HG03342 (cell line): ENCODE results near the gene CCDC146.

Experiments used
- ATAC-seq: cut with Tn5 transposase; IDR thresholded peaks from one replicate; pipeline ENCODE4 v1.9.1; 2021; ENCODE audit warnings: mild to moderate bottlenecking, moderate library complexity; ENCODE audit not compliant: unreplicated experiment

Gene CCDC146

DNA sequence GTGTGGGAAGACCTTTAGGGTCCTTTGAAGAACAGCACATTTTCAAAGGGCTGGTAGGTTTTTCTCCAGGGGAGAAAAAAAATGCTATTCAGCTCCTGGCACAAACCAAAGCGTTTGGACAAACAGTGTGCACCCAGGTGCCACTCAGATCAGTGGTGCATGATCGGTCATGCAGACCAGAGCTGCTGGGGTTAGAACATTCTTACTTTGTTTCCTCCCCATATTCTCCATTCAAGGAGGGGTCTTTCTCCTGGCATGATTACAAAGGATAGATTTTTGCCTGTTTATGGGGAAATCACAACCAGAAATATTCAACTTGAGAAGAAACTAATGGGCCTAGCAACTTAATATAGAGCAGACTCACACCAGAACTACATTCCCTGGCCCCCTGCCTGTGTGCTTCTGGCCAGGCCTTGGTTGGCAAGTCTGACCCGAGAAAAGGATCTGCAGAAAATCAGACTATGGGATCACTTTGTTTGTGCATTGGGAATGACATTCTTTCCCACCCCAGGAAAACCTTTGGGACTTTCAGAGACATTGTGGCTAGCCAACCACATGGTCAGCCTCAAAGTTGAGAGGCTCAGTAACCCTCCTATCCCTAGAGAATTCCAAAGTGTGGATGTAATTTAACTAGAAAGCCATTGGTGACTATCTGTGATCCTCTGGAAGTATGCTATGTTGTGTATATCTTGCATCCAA lies 159.5 kb downstream of the CCDC146 start:
- ATAC-seq = no peak

DNA sequence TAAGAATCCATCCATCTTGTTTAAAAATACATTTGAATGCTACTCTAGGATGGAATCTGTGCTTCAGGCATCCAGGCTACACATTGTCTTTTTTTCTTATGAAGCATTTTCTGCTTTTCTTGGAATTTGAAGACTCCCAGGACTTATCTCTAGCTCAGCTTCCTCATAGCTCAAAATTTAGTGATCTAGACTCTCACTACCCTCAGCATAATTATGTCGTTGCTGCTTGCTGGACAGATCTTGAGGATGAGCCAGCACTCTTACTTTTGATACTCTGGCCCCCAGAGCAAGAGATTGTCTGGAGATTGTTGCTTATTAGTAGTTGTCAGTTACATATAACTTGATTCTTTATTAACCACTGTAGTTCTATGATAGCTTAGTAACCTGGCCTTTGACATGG lies 160.5 kb downstream of the CCDC146 start:
- no peak for ATAC-seq

DNA sequence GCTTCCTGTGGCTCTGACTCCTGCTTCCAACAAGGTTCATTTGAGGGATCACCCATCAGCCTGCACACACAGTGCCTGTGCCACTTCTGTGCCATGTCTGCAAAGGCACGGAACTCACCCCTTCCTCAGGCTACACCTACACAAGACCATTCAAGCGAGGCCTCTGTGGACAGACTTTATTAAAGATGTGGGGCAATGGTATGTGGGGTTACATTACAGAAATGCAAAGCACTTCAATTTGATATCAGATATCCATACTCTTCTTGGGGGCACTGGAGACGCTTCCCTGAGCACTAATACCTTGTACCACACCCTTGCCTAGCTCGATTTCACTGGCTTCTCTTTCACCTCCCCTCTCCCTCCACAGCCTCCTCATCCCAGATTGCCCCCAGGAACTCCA lies 161.6 kb downstream of the CCDC146 start:
- no peak for ATAC-seq

DNA sequence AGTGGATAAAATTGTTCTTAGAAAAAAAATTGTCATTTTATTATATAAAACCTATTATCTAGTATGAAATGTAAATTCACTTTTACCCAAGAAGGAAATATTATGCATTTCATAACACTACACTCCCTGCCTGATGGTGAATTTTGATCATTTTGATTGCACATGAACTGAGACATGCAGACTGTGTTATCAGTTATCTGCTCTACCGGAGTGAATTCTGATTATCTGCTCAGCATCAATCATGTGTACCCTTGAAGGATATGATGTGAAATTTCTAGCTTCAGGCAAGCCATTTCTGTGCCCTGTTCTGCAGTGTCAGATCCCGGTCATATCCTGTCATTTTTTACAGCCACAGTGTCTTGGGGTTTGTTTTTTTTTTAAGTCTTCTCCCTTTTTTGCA lies 162.2 kb downstream of the CCDC146 start:
- ATAC-seq = no peak

DNA sequence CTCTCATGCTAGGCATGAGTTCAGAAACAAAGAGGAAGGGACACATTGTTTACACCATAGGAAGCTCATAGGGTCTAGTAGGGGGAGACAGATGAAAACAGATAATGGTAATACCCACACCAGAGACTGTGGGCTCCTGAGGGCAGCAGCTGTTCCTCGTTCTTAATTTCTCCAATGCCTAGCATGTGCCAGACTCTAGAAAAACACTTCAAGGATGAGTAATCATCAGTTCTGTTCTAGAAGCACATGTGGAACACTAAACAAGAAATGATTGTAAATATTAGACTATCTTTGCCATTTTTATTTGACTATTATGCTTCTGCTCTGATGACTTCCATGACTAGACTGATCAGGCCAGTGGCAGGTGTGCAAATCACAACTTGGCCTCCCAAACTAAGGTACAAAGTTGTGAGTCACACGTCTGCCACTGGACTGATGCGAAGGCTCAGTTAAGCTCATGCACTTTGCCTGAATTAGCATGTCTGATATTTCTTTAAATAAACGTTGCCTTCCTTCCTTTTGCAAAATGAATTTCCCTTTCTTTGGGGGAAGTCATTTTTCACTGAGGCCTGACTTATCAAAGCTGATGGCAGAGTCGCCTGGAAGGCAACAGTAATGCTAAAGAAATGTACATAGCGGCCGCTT lies 166.4 kb downstream of the CCDC146 start:
- ATAC-seq = no peak

DNA sequence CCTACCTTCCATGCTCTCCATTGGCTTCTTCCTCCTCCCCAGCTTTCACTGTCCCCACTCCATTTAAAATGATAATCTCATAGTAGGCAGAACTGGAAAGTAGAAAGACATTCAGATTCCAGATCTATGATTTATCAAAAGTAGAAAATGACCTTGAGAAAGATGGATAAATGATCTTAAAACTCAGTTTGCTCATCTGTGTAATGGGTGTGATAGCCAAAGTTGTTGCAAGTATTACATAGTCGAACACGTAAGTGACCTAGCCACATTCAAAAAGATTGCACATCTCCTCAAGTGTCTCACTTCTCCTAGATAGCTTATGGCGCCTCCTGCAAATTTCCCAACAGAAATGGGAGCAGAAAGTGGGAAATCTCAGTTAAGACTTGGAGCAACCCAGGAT lies 167.0 kb downstream of the CCDC146 start:
- no peak for ATAC-seq

DNA sequence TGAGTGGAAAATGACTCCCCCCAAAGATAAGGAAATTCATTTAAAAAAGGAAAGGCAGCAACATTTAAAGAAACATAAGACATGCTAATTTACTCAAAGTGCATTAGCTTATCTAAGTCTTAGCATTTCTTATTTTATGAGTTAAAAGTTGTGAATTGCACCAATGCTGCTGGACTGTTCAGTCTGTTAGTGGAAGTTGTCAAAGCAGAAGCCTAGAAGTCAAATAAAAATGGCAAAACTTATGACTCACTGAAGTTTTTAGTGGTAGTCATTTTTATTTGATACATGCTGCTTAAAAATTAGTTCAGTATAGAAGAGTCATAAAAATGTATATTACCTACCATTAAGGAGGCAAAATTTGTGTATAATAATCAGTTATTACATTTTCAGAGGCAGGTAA lies 168.0 kb downstream of the CCDC146 start:
- ATAC-seq = no peak

DNA sequence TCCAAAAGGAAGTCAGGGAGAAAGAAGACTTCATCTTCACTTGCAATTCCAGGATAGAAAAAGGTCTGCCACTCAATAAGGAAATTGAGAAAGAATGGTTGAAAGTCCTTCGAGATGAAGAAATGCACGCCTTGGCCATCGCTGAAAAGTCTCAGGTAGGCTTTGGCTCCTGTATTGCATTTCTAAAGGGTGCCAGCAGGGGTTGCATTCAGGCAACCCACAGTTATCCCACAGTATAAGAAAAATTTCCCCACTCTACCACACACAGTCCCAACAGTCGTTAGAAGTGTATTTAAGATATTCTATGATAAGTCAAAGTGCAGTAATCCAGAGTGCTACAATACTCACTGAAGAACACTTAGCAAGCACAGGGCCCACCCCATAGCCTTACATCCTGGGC lies 170.6 kb downstream of the CCDC146 start:
- ATAC-seq = no peak

DNA sequence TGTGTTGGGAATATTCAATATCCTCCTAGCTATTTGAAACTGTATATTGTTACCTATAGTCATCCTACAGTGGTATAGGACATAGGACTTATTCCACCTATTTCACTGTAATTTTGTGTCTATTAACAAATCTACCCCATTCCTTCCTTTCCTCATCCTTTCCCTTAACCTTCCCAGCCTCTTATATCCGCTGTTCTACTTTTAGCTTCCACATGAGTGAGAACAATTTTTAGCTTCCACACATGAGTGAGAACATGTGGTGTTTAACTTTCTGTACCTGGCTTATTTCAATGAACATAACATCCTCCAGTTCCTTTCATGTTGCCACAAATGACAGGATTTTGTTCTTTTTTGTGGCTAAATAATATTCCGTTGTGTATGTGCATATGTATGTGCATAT lies 173.1 kb downstream of the CCDC146 start:
- no peak for ATAC-seq

DNA sequence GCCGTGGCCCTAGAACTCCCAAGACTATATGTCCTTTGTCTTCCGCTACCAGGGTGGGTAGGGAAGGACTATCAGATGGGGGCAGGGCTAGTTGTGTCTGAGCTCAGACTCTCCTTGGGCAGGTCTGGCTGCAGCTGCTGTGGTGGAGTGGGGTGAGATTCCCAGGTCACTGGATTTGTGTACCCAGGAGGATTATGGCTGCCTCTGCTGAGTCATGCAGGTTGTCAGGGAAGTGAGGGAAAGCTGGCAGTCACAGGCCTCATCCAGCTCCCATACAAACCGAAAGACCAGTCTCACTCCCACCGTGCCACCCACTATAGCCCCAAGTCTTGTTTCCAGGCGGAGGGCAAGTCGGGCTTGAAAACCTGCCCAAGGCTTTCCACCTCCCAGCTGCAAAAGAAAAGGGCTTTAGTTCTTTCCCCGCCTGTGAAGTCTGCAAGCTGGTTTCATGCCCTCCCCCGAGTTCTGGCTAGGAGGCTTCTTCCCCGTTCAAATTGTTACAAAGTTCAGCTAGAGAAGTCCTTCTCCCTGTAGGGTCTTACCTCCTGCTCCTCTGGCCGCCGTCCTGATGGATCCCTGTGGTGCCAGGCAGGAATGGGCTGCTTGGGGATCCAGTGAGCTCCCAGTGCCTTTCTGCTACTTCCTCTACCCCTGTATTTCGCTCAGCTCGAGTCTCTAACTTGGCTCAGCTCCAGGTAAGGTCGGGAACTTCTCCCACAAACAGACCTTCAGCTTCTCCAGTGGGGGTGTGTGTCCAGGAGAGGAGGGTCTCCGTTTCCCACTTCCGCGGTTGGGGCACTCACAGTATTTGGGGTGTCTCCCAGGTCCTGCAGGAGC lies 184.0 kb downstream of the CCDC146 start:
- no peak for ATAC-seq

DNA sequence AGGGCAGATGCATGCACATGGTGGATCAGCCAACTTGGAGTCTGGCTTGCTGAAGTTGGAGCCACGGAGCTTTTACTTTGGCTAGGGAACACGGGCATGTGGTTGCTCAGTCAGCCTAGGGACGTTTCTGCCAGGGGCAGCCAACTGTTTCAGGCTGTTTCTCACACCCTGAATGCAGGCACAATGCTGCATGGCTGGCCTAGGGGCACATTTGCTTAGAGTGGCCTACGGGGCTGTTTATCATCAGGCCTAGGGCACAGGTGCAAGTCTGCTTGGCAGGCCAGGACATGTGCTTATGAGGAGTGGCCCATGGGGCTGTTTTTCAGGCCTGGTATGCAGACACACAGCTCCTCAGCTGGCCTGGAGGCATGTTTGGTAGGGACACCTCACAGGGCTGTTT lies 186.4 kb downstream of the CCDC146 start:
- no peak for ATAC-seq

DNA sequence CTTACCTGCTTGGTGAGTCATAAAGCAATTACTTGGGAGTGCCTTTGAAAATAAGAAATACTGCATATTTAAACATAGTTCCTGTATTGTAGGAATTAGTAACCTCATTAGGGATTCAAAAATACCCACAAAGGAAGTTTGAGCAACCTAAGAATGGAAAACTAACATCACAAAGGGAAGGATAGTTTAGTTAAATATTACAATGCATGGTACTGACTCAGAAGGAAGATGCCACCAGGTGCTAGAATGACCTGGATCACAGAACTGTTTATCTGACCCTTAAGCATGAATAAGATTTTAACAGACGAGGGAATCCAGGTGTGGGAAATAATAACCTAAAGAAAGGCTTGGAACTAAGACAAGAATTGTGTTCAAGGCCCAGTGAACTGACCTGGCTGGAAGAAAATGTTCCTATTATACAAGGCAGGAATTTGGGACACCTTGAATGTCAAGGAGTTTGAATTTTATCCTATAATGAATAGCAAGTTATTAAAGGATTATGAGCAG lies 187.4 kb downstream of the CCDC146 start:
- no peak for ATAC-seq

DNA sequence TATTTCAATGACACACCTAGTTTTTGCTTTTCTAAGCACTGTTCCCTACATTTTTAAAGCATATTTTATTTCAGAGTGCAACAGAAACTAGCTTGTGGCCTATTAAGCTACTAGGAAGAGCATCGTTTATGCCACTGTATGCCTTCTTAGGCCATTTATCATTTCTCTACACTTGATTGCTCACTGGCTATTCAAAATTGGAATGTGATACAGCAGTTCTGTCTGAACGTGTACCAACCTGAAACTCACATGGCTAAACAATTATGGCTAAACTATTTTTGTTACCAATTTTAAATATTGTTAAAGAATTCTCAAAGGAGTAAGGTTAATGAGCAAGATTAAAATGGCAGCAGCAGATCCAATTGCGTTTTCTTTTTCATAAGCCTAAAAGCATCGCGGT lies 188.6 kb downstream of the CCDC146 start:
- ATAC-seq = no peak

DNA sequence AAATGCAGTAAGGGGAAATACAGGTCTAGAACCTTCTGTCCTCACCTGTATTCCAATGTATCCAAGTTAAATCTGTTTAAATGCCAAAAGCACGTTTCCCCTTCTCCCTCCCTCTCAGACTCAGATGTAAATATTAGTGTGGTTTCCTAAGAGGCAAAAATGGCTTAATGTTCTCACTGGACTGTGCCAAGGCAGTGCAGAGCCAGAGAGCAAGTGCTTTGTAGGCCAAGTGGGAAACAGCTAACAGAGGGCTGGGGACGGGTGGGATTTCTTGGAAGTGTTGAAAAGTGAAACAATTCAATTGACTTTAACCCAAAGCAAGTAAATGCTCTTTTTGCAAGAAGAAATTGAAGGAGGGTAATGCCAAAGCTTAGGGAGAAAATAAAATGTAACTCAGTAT lies 190.7 kb downstream of the CCDC146 start:
- no peak for ATAC-seq

DNA sequence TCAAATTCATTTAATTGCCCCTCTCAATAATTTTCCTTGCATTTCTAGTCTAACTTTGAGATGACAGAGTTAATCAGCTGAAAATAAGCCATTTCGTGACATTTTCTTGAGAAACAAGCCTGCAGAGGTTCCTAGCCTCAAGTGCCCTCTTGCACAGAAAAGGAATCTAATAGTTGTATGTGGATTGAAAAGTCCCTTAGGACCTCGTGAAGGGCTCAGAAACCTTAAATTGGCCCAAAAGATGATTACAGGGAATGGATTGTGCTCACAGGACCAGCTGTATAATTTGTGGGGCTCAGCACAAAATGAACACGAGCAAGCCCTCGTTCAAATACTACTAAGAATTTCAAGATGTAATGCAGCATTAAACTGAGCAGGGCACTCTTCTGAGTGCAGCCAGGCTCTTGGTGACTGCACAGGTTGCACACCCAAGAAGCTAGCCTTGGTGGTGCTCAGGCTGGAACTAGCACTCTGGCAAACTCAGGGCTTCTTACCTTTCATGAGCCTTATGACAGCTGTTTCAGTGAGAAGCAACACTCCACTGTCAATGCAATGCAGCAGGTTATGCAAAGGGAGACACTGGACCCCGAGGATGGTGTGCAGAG lies 191.6 kb downstream of the CCDC146 start:
- no peak for ATAC-seq

DNA sequence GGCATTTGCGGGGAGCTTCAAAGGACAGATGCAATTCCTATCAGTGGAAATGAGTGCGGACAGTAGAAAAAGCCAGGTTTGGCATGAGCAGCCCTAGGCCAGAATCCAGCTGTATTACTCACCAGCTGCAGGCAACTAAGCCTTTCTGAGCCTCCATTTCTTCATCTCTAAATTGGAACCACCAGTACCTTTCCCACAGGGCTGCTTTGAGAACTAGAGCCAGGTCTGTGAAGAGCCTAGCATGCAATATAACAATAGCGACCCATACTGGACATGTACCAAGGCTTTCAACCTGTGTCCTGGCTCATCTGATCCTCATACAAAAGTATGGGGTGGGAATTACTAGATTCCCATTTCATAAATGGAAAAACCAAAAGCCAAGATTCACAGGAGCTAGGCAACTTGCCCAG lies 192.8 kb downstream of the CCDC146 start:
- no peak for ATAC-seq

DNA sequence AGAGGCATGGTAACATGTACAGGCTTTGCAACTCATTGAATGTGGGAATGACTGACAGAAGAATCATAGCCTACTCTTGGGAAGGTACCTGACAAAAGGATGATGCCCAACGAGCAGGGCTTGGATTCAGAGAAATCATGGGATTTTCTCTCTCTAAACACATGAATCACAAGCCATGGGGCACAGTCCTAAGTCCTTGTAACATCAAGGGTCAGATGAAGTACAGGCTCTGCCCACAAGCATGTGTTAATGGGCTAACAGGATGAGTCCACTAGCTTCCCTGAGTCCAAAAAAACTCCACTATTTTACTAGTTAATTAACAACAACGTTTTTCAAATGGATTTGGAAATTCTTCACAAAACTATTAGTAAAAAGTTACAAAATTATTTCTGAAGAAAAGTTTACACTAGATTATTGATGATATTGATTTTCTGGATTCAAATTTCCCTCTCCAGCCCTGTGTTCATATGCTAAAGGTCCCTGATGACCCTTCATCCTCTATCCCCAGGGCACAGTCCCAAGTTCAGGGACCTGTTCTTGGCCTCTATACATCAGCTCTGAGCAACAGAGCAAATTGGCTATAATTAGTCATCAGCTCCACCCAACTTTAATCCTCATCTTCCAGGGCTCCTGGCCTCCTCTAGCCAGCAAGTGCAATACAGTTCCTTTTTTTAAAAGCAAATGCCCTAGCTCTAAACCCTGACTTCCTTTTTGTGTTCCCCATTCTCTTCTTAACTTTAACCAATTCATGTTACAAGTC lies 194.0 kb downstream of the CCDC146 start:
- no peak for ATAC-seq

DNA sequence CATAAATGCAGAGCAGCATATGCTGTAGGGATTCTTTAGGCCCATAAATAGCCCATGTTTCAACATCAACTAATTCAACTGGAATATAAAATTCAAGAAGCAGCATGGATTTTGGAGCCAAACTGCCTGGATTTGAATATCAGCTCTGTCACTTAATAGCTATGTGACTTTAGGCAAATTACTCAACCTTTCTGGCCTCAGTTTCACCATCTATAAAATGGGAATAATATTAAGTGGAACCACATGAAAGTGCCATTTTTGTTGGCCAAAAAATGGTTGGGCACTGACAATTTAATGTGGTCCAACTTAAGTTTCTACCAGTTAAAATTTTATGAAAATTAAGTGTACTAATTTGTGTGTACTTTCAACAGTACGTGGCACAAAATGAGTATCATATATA lies 195.6 kb downstream of the CCDC146 start:
- no peak for ATAC-seq

DNA sequence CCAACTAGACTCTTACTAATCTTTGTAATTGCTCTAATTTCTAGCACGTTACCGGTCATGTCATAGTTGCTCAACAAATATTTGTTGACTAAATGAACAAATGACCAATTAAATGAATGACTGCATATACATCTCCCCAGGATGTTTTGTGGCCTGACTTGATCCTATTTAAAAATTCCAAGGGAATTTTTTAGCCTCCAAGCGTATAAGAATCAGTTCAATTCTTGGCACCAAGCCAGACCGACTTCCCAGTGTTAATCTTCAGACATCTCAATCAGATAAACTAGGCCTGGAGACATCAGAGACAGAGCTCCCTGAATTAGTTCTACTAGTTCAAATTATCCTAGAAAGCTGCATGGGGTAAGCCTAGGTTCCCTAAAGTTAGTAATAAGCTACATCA lies 197.7 kb downstream of the CCDC146 start:
- no peak for ATAC-seq

DNA sequence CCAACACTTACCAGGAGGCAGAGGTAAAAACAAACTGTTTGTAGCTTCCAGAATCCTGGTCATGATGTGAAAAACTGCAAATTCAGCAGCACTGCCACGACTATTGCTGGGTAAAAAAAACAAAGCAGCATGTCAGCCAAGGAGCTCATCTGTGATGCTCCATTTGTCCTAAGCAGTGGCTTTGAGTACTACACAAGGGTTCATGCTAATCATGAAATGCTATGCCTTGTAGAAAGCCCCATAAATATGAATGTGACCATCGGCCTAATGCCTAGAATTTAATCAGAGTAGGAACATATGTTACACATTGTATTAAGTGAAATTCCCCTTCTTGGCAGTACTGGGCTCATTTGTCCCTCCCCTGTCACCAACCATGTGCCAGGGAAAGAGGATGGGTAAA lies 198.3 kb downstream of the CCDC146 start:
- ATAC-seq = no peak

DNA sequence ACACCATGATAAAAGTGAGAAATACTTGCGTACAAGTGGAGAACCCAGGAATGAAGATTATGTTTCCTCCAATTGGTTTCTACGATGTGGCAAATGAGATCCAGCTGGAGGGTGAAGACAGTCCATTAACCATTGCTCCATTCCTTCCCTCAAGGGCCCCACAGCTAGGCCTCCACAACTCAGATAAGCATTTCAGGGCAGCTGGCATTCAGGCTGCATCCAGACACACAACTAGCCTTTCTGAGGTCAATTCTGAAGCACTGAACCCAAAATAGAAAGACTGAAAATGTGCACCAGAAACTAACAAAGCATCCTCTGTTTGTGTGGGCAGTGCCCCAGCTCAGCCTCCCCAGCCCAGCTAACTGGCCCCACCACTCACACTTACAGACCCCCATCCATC lies 198.9 kb downstream of the CCDC146 start:
- no peak for ATAC-seq
